H7 (cell line): ENCODE data around the gene DSTYK. TPM values are rescaled to one million over a fixed set of nuclear protein-coding genes. Genes with fewer than 3 reads are reported as not detected.

Experiments used
- DNase-seq: peaks from one replicate; pipeline ENCODE4 v3.0.0; 2012
- H3K27me3 ChIP-seq: 2 replicates; pipeline ENCODE4 v1.6.0; 2011; ENCODE audit warnings: mild to moderate bottlenecking, low read length; ENCODE audit not compliant: control insufficient read depth, insufficient read depth
- H3K36me3 ChIP-seq: replicated peaks from 2 replicates; pipeline ENCODE4 v1.5.1; 2011; ENCODE audit warnings: low read length; ENCODE audit not compliant: control insufficient read depth, insufficient read depth
- H3K4me3 ChIP-seq: 2 replicates; pipeline ENCODE4 v1.5.1; 2011; ENCODE audit warnings: low read depth, mild to moderate bottlenecking, control low read depth, low read length, moderate library complexity; ENCODE audit not compliant: insufficient read depth
- total RNA-seq: library from RNA; depleted of rRNA; stranded (reverse); fragments of >200 nt; shearing (Covaris generic); gene quantifications from 2 replicates; pipeline ENCODE4 v1.2.3, GENCODE V29; 2014

The DSTYK gene
- total RNA-seq, 1 experiment from 2014 or later, result 10.9 TPM

DNA sequence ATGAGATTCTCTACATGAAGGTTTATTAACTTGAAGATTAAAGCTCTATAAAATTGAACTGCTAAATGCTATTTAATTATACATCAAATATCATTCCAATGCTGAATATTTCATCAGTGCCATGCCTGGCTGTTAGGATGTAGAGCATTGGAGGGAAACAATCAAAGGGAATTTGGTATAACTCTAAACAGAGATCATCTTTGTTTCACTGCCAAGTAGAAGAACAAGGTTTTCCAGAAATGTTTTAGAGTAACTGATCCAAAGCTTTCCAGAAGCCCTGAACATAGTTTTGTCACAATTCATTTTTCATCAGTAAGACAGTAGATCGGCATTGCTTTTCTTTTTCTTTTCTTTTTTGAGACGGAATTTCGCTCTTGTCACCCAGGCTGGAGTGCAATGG, 5.9 kb upstream of the DSTYK start:
- Histone ChIP-seq H3K4me3 (no peak overlapping the region), H3K27me3 (no peaks in the 10 kb centered on the region), H3K36me3 (no peaks in the 10 kb centered on the region)
- DNase-seq, result no peak

DNA sequence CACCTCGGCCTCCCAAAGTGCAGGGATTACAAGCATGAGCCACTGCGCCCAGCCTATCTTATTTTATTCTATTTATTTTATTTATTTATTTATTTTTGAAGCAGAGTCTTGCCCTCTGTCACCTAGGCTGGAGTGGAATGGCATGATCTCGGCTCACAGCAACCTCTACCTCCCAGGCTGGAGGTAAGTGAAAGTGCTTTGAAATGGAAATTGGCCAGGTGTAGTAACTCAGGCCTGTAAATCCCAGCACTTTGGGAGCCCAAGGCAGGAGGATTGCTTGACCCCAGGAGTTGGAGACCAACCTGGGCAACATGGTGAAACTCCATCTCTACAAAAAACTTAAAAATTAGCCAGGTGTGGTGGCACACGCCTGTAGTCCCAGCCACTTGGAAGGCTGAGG, 5.1 kb upstream of the DSTYK start:
- Histone ChIP-seq H3K4me3 (no peak overlapping the region), H3K27me3 (no peaks in the 10 kb centered on the region), H3K36me3 (no peaks in the 10 kb centered on the region)
- DNase-seq, result no peak

DNA sequence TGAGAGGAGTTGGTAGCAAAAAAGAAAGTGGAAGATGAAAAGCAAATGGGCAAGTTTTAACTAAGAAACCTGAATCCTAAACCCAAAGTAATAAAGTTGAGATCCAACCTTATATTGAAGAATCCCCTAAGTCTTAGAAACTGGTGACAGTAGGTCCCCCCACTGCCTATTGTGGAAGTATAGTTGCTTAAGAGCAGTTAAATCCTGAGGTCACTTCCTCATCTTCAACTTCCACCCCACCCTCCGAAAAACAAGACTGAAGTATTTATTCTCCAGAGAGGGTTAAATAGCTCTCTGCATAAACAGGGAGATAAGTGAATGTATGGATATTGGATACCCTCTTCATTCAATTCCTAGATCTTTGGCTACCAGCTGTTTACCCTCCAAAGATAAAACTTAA, 3.3 kb upstream of the DSTYK start:
- Histone ChIP-seq H3K27me3 (no peaks in the 10 kb centered on the region), H3K36me3 (no peaks in the 10 kb centered on the region), H3K4me3 (no peak overlapping the region)
- no peak for DNase-seq

DNA sequence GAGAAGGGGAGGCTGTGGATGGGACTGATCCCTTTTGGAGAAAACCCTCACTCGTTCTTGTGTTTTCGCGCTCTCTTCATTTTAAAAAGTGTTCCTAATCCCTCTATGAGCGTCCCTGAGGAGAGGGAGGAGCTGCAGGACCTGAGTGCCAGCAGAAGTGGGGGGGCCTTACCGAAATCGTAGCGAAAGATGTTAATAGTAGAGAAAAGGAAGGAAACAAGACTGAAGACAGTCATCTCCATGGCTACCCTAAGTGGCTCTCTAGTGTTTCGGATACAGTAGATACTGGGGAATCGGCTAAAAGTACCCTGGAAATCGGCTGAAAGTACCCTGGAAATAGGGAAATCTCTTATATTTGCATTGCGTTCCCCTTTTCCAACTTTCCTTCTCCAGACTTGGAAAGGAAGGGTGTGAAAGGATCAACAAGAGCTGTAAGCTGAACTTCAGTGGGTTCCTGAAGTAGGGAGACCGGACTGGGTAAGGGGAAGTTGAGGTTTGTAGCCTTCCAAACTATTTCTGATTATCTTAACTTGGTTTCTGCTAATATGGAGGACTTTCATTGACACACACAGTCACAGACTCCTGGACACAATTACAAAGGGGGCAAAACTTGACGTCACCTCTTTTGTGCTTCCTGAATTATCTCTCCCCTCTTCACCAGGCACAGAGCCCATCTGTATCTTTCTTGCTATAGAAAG, 486 bp upstream of the DSTYK start:
- H3K27me3 ChIP-seq, result no peaks in the 10 kb centered on the region
- no peak for DNase-seq
- peak overlapping the region; percentile 95; the same call in 1 of the 2 replicates for H3K4me3 ChIP-seq
- H3K36me3 ChIP-seq, result no peaks in the 10 kb centered on the region

DNA sequence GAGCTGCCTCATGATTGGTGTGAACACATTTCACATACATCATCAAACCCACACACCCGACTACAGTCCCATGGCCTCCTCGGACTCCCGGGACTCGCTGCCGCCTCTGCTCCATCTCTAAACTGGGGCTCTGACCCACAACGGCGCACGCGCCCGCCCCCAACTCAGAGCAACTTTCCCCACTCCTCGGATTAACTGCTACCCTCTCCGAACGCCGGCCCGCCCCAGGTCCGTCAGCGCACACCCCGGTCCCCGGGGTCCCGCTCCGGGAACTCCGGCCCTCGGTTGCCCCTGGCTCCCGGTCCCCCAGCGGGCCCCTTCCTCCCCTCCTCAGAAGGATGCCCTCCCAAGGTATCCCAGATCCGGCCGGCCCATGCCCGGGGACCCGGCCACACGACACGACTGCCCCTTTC, 740 bp downstream of the DSTYK start:
- no peaks in the 10 kb centered on the region for H3K27me3 ChIP-seq
- H3K4me3 ChIP-seq, result peak overlapping the region; percentile 95
- peak; percentile 85 for DNase-seq
- no peaks in the 10 kb centered on the region for H3K36me3 ChIP-seq

DNA sequence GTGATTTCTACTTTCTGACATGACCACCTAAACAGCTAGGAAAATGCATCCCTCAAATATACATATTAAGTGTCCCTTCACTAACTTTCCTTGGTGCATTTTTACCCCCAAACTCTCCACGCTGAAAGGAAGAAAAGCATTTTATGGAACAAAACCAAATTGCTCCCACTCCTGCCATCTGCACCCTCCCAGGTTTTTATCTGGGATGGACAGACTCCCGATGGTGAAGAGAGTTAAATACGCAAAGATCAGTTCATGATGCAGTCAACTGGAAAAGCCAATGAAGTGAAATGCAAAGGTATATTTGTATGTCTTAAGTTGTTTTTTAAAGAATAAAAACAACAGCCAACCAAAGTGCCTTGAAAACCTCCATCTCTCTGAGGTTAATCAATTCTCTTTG, 2.7 kb downstream of the DSTYK start:
- Histone ChIP-seq H3K36me3 (no peaks in the 10 kb centered on the region), H3K4me3 (no peak overlapping the region), H3K27me3 (no peaks in the 10 kb centered on the region)
- no peak for DNase-seq

DNA sequence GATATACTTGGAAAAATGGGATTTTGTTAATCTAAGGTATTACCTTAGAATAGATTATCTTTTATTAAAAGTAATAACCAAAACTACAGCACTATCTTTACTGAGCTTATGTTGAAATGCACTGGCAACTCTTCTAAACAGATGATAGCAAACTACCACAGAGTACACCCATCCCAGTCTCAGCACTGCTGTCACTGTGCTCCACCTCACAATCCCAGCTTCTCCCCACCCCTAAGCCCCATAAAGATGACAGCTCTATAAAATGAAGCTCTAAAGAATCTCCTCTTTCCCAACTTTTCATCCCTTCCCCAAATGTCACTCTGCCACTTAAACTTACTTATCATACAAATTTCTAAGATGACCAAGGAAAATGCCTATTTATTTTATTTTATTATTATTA, 6.4 kb downstream of the DSTYK start:
- no peak for DNase-seq
- H3K36me3 ChIP-seq, result no peaks in the 10 kb centered on the region
- H3K27me3 ChIP-seq, result no peaks in the 10 kb centered on the region
- no peak overlapping the region for H3K4me3 ChIP-seq

GRCh38 chr1:205204552-205204951, 7.0 kb downstream of the DSTYK start:
- Histone ChIP-seq H3K27me3 (no peaks in the 10 kb centered on the region), H3K4me3 (no peak overlapping the region), H3K36me3 (no peaks in the 10 kb centered on the region)
- no peak for DNase-seq

DNA sequence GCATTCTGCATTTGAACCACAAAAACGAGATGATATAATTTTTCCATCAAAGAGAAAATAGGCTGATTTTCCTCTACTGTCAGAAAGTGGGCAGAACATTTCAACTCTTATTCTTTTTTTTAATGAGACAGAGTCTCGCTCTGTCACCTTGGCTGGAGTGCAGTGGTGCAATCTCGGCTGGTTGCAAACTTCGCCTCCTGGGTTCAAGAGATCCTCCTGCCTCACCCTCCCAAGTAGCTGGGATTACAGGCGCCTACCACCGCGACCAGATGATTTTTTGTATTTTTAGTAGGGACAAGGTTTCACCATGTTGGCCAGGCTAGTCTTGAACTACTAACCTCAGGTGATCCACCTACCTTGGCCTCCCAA, 11.6 kb downstream of the DSTYK start:
- no peaks in the 10 kb centered on the region for H3K27me3 ChIP-seq
- no peak for DNase-seq
- H3K36me3 ChIP-seq, result no peaks in the 10 kb centered on the region
- no peak overlapping the region for H3K4me3 ChIP-seq

DNA sequence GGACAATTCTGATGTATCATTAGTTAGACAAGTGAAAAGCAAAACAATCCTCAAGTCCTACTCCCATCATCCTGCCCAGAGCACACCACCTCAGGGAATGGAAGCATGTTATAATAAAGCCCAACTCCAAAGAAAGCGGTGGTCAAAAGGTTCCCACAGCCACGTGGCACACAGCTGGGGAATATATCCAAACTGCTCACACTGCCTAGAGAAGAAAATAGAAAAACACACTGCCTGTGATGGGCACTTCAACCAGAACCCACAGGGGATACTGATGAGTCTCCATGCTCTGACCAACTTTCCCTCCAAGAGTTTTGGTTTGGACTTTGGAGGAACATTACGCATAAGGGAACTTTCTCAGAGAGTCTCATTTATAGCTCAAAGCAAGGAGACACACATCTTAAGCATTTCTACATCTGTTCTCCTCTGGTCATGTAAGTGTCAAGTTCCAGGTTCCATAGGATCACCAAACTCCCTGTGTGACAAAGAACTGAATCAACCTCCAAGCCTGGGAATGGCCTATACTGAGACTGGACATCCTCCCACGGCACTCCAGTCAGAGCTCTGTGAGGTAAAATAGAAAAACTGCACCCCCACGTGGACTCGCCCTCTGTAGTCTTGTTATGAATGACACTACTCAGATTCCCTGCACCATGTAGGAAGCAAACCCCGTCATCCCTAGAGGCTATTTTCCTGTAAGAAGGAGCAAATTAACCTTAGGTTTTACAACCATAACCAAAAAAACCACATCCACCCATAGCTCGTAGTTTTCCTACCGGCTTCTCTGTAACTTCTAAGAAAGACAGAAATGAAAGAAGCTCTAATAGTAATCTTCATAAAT, 12.2 kb downstream of the DSTYK start:
- no peaks in the 10 kb centered on the region for H3K36me3 ChIP-seq
- no peak overlapping the region for H3K4me3 ChIP-seq
- no peak for DNase-seq

DNA sequence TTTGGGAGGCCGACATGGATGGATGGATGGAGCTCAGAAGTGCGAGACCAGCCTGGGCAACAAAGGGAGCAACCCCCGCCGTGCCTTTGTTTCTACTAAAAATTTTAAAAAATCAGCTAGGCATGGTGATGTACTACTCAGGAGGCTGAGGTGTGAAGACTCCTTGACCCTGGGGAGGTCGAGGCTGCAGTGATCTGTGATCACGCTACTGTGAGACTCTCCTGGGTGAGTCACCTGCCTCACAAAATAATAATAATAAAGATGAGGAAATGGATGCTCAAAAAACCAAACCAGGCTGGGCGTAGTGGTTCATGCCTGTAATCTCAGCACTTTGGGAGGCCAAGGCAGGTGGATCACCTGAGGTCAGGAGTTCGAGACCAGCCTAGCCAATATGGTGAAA, 19.2 kb downstream of the DSTYK start:
- Histone ChIP-seq H3K27me3 (no peaks in the 10 kb centered on the region), H3K36me3 (no peaks in the 10 kb centered on the region), H3K4me3 (no peak overlapping the region)
- no peak for DNase-seq

More for the DNA sequence above, 12.2 kb downstream of the DSTYK start:
- H3K27me3 ChIP-seq, result no peaks in the 10 kb centered on the region

DNA sequence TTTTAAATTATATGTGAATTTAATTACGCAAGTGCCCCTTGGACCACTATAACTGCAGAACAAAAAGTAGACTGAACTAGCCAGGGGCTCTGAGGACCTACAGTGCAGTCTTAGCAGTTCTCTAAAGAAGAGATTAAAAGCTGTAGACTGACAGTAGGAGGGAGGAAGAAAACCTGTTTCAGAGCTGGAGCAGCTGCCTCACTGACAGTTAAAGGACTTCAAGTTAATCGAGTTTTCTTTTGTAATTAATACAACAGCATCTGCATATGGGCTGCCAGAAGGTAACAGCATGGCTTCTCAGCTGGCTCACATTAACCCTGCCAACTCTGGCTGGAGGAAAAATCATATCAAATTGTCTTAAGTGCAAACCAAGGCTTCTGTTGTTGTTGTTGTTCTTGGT, 19.9 kb downstream of the DSTYK start:
- Histone ChIP-seq H3K27me3 (no peaks in the 10 kb centered on the region), H3K4me3 (no peak overlapping the region), H3K36me3 (no peaks in the 10 kb centered on the region)
- peak; percentile 46 for DNase-seq

DNA sequence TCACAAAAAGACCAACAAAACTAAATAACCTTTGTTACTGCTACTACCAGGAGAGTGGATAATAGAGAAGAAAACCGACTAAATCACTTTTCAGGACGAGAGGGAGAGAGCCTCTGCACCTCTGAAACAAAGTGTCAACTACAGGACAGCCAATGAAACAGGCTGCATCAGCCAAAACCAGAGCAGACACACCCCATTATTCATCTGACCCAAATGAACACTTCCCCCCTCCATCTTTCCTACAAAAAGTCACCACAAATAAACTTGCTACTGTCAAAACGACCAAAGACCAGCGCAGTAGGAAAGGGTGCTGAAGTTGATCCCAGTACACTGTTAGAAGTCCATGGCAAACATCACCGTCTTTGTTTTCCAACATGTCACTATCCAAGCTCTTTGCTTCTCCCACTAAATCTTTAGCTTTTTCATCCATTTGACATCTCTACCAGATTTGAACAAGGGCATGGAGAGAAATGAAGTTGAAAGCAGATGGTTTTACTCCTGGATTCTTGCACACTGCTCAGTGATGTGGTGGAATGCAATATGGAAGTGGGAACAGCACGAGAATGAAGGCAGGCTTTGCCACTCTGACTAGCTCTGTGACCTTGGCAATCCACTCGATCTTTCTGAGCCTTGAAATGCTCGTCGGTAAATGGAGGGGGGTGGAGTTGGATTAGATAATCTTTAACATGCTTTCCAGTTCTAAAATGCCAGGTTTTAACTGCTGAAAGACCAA, 20.5 kb downstream of the DSTYK start:
- DNase-seq, result no peak
- Histone ChIP-seq H3K4me3 (no peak overlapping the region), H3K27me3 (no peaks in the 10 kb centered on the region), H3K36me3 (no peaks in the 10 kb centered on the region)

GRCh38 chr1:205189131-205189530, 22.4 kb downstream of the DSTYK start:
- DNase-seq, result no peak
- no peaks in the 10 kb centered on the region for H3K27me3 ChIP-seq
- no peak overlapping the region for H3K4me3 ChIP-seq
- no peaks in the 10 kb centered on the region for H3K36me3 ChIP-seq

DNA sequence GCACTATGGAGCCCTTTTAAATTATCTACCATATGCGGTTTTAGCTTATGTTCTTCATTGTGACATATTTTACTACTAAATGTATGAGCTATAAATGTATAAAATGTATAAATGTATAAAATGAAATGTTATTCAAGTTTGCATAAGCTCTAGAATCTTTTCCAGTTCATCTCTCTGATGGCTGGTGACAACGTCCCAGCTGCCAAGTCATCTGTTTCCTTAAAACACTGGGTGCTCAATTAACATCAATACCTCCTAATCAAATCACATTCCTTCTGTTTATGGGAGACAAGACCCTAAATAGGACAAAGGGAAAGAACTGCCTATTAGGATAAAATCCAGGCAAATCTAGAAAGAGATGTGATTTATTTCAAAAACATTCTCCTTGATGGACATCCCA, 22.9 kb downstream of the DSTYK start:
- no peak overlapping the region for H3K4me3 ChIP-seq
- no peaks in the 10 kb centered on the region for H3K36me3 ChIP-seq
- no peaks in the 10 kb centered on the region for H3K27me3 ChIP-seq
- no peak for DNase-seq
